Umbilical cord (tissue), 2 donors: Measurements from ENCODE around the gene KLC3. TPM values are rescaled to one million over a fixed set of nuclear protein-coding genes. Genes with fewer than 3 reads are reported as not detected.
"Not testable (repeated sequence)": the region's sequence is repeated elsewhere in the genome, so short reads cannot be mapped to it uniquely, and the experiment has no call there.

Source experiments
- DNase-seq: peaks from one replicate; pipeline ENCODE4 v3.0.0-alpha.2; 2015; ENCODE audit warnings: low spot score
- total RNA-seq: library from RNA; depleted of rRNA; stranded (reverse); fragments of >200 nt; gene quantifications from one replicate; pipeline ENCODE4 v1.2.3, GENCODE V29; 2014; ENCODE audit warnings: low replicate concordance; ENCODE audit not compliant: insufficient read depth

KLC3 gene
- total RNA-seq, 1 donor from 2014 or later = 4.3 TPM

- DNase-seq = no peak
Observed at GRCh38 chr19:45315304-45315703, 25.2 kb upstream of the KLC3 start.

GRCh38 chr19:45320997-45321775 lies 19.4 kb upstream of the KLC3 start:
- no peak for DNase-seq

GRCh38 chr19:45321848-45322247 lies 18.7 kb upstream of the KLC3 start:
- DNase-seq = no peak

- DNase-seq = no peak
Observed at GRCh38 chr19:45322311-45322710, 18.2 kb upstream of the KLC3 start.

GRCh38 chr19:45322744-45323281 lies 17.7 kb upstream of the KLC3 start, which contains the start of gene CKM:
TSS of gene CKM (minus strand) at chr19:45322875. CDS start at chr19:45319713, 3,162 bp downstream.
- no peak for DNase-seq

- DNase-seq = no peak
Observed at GRCh38 chr19:45323671-45324081, 16.9 kb upstream of the KLC3 start.

GRCh38 chr19:45324349-45324907 lies 16.1 kb upstream of the KLC3 start:
- DNase-seq = no peak

GRCh38 chr19:45327404-45328143 lies 13.0 kb upstream of the KLC3 start:
- DNase-seq = no peak

- no peak for DNase-seq
Observed at GRCh38 chr19:45331411-45331810, 9.1 kb upstream of the KLC3 start.

GRCh38 chr19:45333609-45334303 lies 6.8 kb upstream of the KLC3 start:
- DNase-seq = no peak

- not testable (repeated sequence) for DNase-seq
Observed at GRCh38 chr19:45334881-45335280, 5.7 kb upstream of the KLC3 start.

GRCh38 chr19:45336696-45337251 lies 3.8 kb upstream of the KLC3 start:
- DNase-seq = no peak

GRCh38 chr19:45339629-45340028 lies 921 bp upstream of the KLC3 start:
- DNase-seq = no peak

- no peak for DNase-seq
Observed at GRCh38 chr19:45340899-45341453, 426 bp downstream of the KLC3 start.

GRCh38 chr19:45342911-45343310 lies 2.4 kb downstream of the KLC3 start:
- DNase-seq = no peak

- DNase-seq = peak; percentile 42
Observed at GRCh38 chr19:45344621-45345505, 4.3 kb downstream of the KLC3 start.

- no peak for DNase-seq
Observed at GRCh38 chr19:45345506-45345860, 4.9 kb downstream of the KLC3 start.

- DNase-seq = no peak
Observed at GRCh38 chr19:45346449-45346848, 5.9 kb downstream of the KLC3 start.

- no peak for DNase-seq
Observed at GRCh38 chr19:45347570-45348366, 7.2 kb downstream of the KLC3 start.
